Measurements from ENCODE around the gene MIPOL1. TPM values are rescaled to one million over a fixed set of nuclear protein-coding genes. Genes with fewer than 3 reads are reported as not detected.
A peak's percentile ranks its signal among the peaks of the same experiment; 100 is the strongest.
"Not testable (repeated sequence)": the region's sequence is repeated elsewhere in the genome, so short reads cannot be mapped to it uniquely, and the experiment has no call there.

The MIPOL1 gene
- total and polyA plus RNA-seq, 2 experiments from 2014 or later, result 16.6 to 24.8 TPM

DNA sequence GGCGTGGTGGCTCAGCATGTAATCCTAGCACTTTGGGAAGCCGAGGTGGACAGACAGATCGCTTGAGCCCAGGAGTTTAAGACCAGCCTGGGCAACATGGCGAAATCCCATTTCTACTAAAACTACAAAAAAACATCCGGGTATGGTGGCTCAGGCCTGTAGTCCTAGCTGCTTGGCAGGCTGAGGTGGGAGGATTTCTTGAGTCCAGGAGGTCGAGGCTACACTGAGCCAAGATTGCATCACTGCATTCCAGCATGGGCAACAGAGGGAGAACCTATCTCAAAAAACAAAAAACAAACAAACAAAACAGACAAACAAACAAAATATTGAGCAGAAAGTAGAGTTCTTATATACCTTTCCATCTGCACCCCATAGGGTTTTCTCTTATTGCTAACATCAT is 16.3 kb upstream of the MIPOL1 start:
- Histone ChIP-seq H3K4me3 (no peak overlapping the region), H3F3A (replicated peaks; ENCODE audit: low read depth) (no peaks in the 10 kb centered on the region), H3K79me2 (replicated peaks; ENCODE audit: insufficient read depth) (no peaks in the 10 kb centered on the region), H3K4me1 (ENCODE audit: insufficient read depth) (no peaks in the 10 kb centered on the region), H3K9me2 (ENCODE audit: insufficient read depth) (no peaks in the 10 kb centered on the region), H3K36me3 (ENCODE audit: insufficient read depth) (no peaks in the 10 kb centered on the region), H3K4me2 (no peak overlapping the region), H2AFZ (peak overlapping the region; percentile 20; the same call in 1 of the 2 replicates), H4K20me1 (replicated peaks; ENCODE audit: insufficient read depth) (no peaks in the 10 kb centered on the region), H3K27ac (ENCODE audit: low read depth) (no peak overlapping the region), H3K27me3 (ENCODE audit: insufficient read depth) (no peaks in the 10 kb centered on the region)
- H3K9me3 Mint-ChIP-seq, result peaks cover 3% of the 10 kb centered on the region; the same call in 1 of the 3 replicates
- ATAC-seq, result no peak
- H3K4me1 Mint-ChIP-seq, result no peaks in the 10 kb centered on the region
- H3K4me3 Mint-ChIP-seq, result no peak overlapping the region
- DNase-seq (ENCODE audit: low spot score), result no peak
- H3K36me3 Mint-ChIP-seq (ENCODE audit: low read depth), result no peaks in the 10 kb centered on the region
- TF ChIP-seq JUNB (IDR thresholded peaks at IDR 0.05; ENCODE audit: unreplicated experiment), result no peak
- TF ChIP-seq NANOG (IDR thresholded peaks at IDR 0.05; ENCODE audit: borderline replicate concordance), result no peak
- no peak for TF ChIP-seq STAT1 (IDR thresholded peaks at IDR 0.05; ENCODE audit: unreplicated experiment)
- no peak for TF ChIP-seq ZNF331 (CRISPR knock-in tag; IDR thresholded peaks at IDR 0.05; ENCODE audit: low read depth)
- H3K27me3 Mint-ChIP-seq (ENCODE audit: insufficient read depth, low read depth, poor library complexity), result no peaks in the 10 kb centered on the region
- H3K27ac Mint-ChIP-seq, result no peak overlapping the region

DNA sequence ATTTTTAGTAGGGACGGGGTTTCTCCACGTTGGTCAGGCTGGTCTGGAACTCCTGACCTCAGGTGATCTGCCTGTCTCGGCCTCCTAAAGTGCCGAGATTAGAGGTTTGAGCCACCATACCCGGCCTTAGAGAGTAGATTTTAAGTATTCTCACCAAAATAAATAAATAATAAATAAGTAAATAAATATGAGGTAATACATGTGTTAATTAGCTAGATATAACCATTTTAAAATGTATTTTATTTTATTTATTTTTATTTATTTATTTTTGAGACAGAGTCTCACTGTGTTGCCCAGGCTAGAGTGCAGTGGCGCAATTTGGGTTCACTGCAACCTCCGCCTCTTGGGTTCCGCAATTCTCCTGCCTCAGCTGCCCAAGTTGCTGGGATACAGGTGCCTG is 13.2 kb upstream of the MIPOL1 start:
- not testable (repeated sequence) for H3K4me1 Mint-ChIP-seq; H3K9me3 Mint-ChIP-seq; H4K20me1 ChIP-seq (replicated peaks; ENCODE audit: insufficient read depth)

DNA sequence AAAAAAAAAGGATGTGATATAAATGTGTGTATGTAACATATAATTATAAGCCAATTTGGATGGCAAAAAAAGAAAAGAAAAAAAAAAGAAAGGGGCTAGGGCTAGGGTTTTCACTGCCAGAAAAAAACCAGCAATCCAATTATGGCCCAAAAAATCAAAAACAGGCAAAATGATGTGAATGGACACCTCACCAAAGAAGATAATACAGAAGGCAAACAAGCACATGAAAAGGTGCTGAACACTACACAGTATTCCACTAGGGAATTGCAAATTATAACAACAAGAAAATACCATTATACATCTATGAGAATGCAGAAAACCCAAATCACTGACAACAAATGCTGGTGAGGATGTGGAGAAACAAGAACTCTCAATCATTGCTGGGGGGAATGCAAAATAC is 12.1 kb upstream of the MIPOL1 start:
- ATAC-seq, result no peak
- Histone ChIP-seq H3K79me2 (replicated peaks; ENCODE audit: insufficient read depth) (no peaks in the 10 kb centered on the region), H3K4me3 (no peak overlapping the region), H3K27ac (ENCODE audit: low read depth) (no peak overlapping the region), H2AFZ (no peak overlapping the region), H3K36me3 (ENCODE audit: insufficient read depth) (no peaks in the 10 kb centered on the region), H4K20me1 (replicated peaks; ENCODE audit: insufficient read depth) (no peaks in the 10 kb centered on the region), H3K4me1 (ENCODE audit: insufficient read depth) (no peaks in the 10 kb centered on the region), H3F3A (replicated peaks; ENCODE audit: low read depth) (no peaks in the 10 kb centered on the region), H3K4me2 (no peak overlapping the region), H3K27me3 (ENCODE audit: insufficient read depth) (no peaks in the 10 kb centered on the region), H3K9me2 (ENCODE audit: insufficient read depth) (no peaks in the 10 kb centered on the region)
- H3K27ac Mint-ChIP-seq, result no peak overlapping the region
- H3K36me3 Mint-ChIP-seq (ENCODE audit: low read depth), result no peaks in the 10 kb centered on the region
- peaks cover 4% of the 10 kb centered on the region for H3K27me3 Mint-ChIP-seq (ENCODE audit: insufficient read depth, low read depth, poor library complexity)
- no peak overlapping the region for H3K4me3 Mint-ChIP-seq
- H3K4me1 Mint-ChIP-seq, result no peaks in the 10 kb centered on the region
- no peak for DNase-seq (ENCODE audit: low spot score)
- peaks cover 3% of the 10 kb centered on the region; the same call in 2 of the 3 replicates for H3K9me3 Mint-ChIP-seq
- TF ChIP-seq JUNB (IDR thresholded peaks at IDR 0.05; ENCODE audit: unreplicated experiment) (no peak), CREB1 (CRISPR knock-in tag; IDR thresholded peaks at IDR 0.05; ENCODE audit: low read depth) (no peak), ZNF114 (CRISPR knock-in tag; IDR thresholded peaks at IDR 0.05) (no peak), STAT1 (IDR thresholded peaks at IDR 0.05; ENCODE audit: unreplicated experiment) (no peak), ZNF331 (CRISPR knock-in tag; IDR thresholded peaks at IDR 0.05; ENCODE audit: low read depth) (no peak), NANOG (IDR thresholded peaks at IDR 0.05; ENCODE audit: borderline replicate concordance) (no peak), CTCF (conservative IDR thresholded peaks at IDR 0.05; ENCODE audit: low read depth in 2 of 2) (no peak), EZH2phosphoT487 (IDR thresholded peaks at IDR 0.05; ENCODE audit: unreplicated experiment) (no peak)
- TF ChIP-seq, protein P1, sequence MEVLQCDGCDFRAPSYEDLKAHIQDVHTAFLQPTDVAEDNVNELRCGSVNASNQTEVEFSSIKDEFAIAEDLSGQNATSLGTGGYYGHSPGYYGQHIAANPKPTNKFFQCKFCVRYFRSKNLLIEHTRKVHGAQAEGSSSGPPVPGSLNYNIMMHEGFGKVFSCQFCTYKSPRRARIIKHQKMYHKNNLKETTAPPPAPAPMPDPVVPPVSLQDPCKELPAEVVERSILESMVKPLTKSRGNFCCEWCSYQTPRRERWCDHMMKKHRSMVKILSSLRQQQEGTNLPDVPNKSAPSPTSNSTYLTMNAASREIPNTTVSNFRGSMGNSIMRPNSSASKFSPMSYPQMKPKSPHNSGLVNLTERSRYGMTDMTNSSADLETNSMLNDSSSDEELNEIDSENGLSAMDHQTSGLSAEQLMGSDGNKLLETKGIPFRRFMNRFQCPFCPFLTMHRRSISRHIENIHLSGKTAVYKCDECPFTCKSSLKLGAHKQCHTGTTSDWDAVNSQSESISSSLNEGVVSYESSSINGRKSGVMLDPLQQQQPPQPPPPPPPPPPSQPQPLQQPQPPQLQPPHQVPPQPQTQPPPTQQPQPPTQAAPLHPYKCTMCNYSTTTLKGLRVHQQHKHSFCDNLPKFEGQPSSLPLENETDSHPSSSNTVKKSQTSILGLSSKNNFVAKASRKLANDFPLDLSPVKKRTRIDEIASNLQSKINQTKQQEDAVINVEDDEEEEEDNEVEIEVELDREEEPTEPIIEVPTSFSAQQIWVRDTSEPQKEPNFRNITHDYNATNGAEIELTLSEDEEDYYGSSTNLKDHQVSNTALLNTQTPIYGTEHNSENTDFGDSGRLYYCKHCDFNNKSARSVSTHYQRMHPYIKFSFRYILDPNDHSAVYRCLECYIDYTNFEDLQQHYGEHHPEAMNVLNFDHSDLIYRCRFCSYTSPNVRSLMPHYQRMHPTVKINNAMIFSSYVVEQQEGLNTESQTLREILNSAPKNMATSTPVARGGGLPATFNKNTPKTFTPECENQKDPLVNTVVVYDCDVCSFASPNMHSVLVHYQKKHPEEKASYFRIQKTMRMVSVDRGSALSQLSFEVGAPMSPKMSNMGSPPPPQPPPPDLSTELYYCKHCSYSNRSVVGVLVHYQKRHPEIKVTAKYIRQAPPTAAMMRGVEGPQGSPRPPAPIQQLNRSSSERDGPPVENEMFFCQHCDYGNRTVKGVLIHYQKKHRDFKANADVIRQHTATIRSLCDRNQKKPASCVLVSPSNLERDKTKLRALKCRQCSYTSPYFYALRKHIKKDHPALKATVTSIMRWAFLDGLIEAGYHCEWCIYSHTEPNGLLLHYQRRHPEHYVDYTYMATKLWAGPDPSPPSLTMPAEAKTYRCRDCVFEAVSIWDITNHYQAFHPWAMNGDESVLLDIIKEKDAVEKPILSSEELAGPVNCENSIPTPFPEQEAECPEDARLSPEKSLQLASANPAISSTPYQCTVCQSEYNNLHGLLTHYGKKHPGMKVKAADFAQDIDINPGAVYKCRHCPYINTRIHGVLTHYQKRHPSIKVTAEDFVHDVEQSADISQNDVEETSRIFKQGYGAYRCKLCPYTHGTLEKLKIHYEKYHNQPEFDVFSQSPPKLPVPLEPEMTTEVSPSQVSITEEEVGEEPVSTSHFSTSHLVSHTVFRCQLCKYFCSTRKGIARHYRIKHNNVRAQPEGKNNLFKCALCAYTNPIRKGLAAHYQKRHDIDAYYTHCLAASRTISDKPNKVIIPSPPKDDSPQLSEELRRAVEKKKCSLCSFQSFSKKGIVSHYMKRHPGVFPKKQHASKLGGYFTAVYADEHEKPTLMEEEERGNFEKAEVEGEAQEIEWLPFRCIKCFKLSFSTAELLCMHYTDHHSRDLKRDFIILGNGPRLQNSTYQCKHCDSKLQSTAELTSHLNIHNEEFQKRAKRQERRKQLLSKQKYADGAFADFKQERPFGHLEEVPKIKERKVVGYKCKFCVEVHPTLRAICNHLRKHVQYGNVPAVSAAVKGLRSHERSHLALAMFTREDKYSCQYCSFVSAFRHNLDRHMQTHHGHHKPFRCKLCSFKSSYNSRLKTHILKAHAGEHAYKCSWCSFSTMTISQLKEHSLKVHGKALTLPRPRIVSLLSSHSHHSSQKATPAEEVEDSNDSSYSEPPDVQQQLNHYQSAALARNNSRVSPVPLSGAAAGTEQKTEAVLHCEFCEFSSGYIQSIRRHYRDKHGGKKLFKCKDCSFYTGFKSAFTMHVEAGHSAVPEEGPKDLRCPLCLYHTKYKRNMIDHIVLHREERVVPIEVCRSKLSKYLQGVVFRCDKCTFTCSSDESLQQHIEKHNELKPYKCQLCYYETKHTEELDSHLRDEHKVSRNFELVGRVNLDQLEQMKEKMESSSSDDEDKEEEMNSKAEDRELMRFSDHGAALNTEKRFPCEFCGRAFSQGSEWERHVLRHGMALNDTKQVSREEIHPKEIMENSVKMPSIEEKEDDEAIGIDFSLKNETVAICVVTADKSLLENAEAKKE (CRISPR knock-in tag; IDR thresholded peaks at IDR 0.05), result no peak

More for the DNA sequence above, 13.2 kb upstream of the MIPOL1 start:
- not testable (repeated sequence) for H3K27ac ChIP-seq (ENCODE audit: low read depth); H3K27me3 ChIP-seq (ENCODE audit: insufficient read depth); DNase-seq (ENCODE audit: low spot score); ATAC-seq; H3K4me2 ChIP-seq; H3K36me3 Mint-ChIP-seq (ENCODE audit: low read depth); H3K27me3 Mint-ChIP-seq (ENCODE audit: insufficient read depth, low read depth, poor library complexity); H3K9me2 ChIP-seq (ENCODE audit: insufficient read depth); H3K4me1 ChIP-seq (ENCODE audit: insufficient read depth); H2AFZ ChIP-seq; H3K4me3 Mint-ChIP-seq; H3K4me3 ChIP-seq; H3K79me2 ChIP-seq (replicated peaks; ENCODE audit: insufficient read depth); H3K27ac Mint-ChIP-seq; H3F3A ChIP-seq (replicated peaks; ENCODE audit: low read depth); H3K36me3 ChIP-seq (ENCODE audit: insufficient read depth)

All from GM23338 (cell line).